ENCODE results near the gene E2F2.

Gene E2F2

DNA sequence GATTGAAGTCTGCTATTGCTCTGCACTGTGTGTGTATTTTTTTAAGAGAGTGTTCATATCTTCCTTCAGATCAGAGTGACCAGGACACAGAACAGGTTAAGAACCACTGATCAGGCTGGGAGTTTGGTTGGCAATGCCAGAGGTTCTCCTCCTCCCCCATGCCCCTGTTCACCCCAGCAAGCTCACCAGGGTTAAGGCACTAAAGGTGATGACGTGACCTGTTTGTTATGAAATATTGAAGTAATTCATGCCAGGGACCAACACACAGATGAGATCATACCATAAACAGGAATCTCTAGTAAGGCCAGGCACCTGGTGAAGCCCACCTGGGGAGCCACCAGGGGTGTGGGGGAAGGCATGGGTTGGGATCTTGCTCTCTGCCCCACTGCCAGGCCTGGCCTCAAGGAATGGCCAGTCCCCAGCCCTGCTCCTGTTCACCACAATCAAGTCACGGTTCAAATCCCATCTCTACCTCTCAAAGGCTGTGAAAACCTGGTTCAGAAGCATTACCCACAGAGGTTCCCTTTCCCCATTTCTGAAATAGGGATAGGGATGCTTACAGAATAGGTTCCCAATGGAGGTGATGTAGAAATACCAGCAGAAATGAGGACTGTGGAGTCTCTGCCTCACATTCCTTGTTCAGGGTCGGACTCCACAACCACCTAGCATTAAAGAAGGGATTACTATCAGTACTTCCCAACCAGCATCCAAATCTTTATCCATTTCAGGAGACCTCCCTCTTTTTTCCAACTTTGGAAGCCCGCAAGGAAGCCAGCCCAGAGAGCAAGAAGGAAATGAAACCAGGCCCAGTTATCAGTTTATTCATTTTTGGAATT, 25.8 kb upstream of the E2F2 start:
- H3K27ac ChIP-seq: peak overlapping the region; percentile 95
- TF ChIP-seq, protein P1, sequence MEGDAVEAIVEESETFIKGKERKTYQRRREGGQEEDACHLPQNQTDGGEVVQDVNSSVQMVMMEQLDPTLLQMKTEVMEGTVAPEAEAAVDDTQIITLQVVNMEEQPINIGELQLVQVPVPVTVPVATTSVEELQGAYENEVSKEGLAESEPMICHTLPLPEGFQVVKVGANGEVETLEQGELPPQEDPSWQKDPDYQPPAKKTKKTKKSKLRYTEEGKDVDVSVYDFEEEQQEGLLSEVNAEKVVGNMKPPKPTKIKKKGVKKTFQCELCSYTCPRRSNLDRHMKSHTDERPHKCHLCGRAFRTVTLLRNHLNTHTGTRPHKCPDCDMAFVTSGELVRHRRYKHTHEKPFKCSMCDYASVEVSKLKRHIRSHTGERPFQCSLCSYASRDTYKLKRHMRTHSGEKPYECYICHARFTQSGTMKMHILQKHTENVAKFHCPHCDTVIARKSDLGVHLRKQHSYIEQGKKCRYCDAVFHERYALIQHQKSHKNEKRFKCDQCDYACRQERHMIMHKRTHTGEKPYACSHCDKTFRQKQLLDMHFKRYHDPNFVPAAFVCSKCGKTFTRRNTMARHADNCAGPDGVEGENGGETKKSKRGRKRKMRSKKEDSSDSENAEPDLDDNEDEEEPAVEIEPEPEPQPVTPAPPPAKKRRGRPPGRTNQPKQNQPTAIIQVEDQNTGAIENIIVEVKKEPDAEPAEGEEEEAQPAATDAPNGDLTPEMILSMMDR (conservative IDR thresholded peaks at IDR 0.05): no peak

DNA sequence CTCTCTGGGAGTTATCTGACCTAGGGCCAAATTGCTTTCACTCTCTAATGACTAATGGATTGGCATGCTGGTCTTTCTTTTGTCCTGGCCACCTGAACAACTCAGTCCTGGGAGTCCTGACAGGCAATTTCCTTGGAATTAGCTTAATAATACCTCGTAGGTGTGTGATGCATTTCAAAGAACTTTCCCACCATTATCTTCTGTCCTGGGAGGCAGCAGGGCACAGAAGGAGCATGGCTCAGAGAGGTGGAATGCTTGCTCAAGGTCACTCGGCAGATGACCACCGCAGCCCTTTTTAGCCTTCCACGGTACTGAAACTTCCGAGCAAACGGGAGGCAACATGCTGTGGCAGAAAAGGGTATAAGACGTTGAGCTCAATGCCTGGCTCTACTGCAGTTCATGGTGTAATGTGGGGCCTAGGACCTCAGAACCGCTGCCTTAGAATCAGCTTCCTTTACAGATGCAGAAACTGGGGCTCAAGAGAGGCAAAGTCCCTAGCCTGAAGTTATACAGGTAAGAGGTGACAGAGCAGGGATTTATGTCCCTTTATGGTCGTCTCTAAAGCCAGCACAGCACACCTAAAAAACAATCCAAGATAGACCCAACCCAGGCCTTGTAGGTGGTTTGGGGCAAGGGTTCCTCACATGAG, 25.1 kb upstream of the E2F2 start:
- H3K27ac ChIP-seq: peak overlapping the region; percentile 95
- TF ChIP-seq, protein P1 (conservative IDR thresholded peaks at IDR 0.05): no peak

DNA sequence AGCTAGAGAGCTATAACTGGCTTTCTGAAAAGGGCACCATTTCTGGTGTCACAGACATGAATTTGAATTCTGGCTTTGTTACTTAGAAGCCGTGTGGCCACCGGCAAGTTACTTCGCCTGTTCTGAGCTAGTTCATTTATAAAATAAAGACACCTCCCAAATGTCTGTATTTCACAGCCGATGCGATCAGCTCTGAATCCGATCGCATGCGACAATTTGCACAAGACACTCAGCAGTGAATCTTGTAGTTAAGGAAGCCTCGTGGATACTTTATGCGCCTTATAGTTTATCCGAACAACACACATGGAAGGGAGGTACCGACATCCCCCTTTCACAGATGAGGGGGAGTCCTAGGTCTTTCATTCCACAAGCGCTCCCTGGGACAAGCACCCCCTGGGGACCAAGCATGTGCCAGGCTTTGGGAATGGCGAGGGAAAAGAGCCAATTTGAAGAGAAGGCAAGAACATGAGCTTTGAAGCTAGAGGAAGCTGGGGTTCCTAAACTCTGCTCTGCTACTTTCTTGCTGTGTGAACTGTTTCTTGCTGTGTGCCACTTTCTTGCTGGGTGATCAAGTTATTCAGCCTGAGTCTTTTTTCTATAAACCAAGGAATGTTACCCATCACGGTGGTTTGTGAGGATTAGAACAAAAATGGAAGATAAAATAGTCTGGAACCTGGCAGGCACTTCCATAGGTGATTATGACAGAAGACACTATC, 24.4 kb upstream of the E2F2 start:
- TF ChIP-seq, protein P1 (conservative IDR thresholded peaks at IDR 0.05): no peak; the same call in 1 of the 2 replicates
- H3K27ac ChIP-seq: peak overlapping the region; percentile 95

DNA sequence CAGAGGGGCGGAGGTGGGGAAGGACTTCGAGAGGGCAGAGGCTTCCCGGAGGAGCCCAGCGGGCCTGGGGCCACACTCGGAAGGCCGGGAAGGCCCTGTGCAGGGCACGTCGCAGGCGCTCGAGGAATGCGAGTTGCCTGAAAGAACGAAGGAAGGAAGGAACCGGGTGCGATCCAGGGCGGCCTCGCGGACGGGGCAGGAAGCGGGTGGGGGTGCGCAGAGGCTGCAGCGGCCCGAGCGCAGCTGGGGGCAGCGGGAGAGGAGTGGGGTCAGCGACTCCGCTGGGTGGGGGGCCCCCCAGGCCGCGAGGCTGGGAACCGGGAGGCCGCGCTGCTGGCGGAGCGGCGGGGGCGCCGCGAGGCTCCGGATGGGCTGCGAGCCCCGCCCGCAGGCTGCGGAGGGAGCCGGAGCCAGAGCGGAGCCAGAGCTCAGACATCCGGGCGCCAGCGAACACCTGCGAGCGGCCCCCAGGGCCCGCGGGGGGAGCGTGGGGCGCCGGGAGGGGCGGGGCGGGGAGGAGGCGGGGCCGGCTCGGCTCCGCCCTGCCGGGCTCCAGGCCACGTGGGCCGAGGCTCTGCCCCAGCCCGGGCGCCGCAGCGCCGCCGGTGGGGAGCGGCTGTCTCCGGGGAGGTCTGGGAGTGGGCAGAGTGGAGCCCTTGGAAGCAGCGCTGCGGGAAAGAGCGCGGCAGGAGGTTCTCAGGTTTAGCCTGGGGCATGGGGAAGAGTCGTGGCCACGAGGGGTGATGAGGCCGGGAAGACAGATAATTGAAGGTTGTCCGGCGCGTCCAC, 23.6 kb upstream of the E2F2 start:
- TF ChIP-seq, protein P1 (conservative IDR thresholded peaks at IDR 0.05): peak; percentile 51

DNA sequence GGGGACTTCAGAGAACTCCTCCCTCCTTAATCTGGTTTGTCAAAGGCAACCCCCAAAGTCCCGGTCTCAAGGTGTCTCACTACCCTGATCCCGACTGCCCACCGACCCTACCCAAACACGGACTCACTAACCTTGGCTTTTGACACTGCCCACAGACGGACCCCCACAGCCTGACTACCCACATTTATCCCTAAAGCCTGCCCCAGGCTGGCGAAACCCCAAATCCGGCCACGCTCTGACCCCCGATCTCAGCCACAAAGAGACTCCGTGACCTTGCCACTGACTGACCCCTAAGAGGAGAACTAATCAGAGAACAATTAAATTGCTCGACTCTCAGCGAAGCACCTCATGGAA, 23.1 kb upstream of the E2F2 start:
- H3K27ac ChIP-seq: peak overlapping the region; percentile 95
- TF ChIP-seq, protein P1 (conservative IDR thresholded peaks at IDR 0.05): no peak

More for the DNA sequence above, 23.6 kb upstream of the E2F2 start:
- peak overlapping the region; percentile 95 for H3K27ac ChIP-seq

DNA sequence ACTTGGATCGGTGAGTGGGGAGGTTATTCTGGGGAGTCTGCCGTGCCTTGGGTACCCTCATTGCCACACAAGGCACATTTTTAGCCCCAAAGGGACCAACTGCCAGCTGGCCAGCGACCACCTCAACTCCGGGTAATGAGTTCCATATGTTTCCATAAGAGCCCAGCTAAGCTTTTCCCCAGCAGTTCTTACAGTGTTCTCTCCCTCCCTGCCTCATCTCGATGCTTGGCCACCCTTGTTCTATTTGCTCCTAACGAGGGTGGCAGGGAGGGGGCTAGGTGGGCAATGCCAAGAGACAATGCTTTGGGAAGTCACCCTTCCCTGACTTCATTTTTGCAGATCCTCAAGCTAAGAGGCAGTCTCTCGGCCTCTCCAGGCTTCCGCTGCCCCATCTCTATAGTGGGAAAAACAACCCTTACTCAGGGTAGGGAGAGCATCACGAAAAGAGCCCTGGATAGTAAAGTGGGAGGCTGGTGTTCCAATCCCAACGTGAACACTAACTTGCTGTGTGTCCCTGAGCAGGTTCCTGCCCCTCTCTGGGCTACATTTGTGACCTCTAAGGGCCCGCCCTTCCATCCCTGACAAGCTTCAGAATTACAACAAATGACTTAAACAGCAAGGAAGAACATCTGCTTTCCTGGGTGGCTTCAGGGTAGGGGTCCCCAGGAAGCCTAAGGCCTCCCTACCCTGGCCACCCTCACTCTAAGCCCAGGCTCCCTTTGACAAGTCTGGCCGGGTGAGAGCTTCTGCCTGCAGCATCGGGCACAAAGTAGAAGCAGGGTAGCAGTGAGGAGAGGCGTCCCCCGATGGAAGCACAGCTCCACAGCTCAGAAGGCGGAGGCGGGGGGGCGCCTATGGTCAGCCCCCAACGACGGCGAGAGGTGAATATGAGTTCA, 22.4 kb upstream of the E2F2 start:
- peak overlapping the region; percentile 95 for H3K27ac ChIP-seq
- TF ChIP-seq, protein P1 (conservative IDR thresholded peaks at IDR 0.05): no peak
